K562 (cell line): Measurements from ENCODE around the gene FGFR4. TPM values are rescaled to one million over a fixed set of nuclear protein-coding genes. Genes with fewer than 3 reads are reported as not detected.

Experiments
- ATAC-seq: fragments of 200-7000 bp; cut with Tn5 transposase; 3 replicates; pipeline ENCODE4 v1.9.1; 2020; ENCODE audit warnings: moderate library complexity
- BruUV-seq: library from RNA; stranded (reverse); fragments of 400-500 nt; replicated peaks from 2 replicates; lab custom pipeline; 2021; lab: Mats Ljungman, UMichigan
- CTCF ChIA-PET: fragments of 300-600 bp; formaldehyde crosslinking; extraction: SDS; loops from one replicate; lab custom pipeline; 2021; ENCODE audit warnings: low intra/inter-chr PET ratio; lab: Yijun Ruan, JAX
- POLR2A ChIA-PET: fragments of 300-600, 350-650 bp; sonication (Branson Sonifier 250); formaldehyde crosslinking; extraction: SDS; loops from one replicate; lab custom pipeline; 2021; ENCODE audit warnings: antibody characterized with exemption, inconsistent platforms; lab: Yijun Ruan, JAX
- DNase-seq, 4 experiments: peaks; one replicate each; pipeline versions ENCODE4 v3.0.0 to v3.0.0-alpha.2; 2011 to 2018; ENCODE audit warnings: low spot score in 3 of 4, mixed read lengths in 3 of 4; ENCODE audit errors: extremely low read depth in 1 of 4
- FAIRE-seq: peaks from 2 replicates; lab custom pipeline; 2011; peaks lifted over from hg19 to GRCh38; lab: Jason Lieb, UNC
- H2AFZ ChIP-seq: 2 replicates; pipeline ENCODE4 v1.6.0; 2011; ENCODE audit warnings: low read depth, low read length, control low read depth, inconsistent platforms
- H3K27ac ChIP-seq: fragments of 200-600 bp; 3 replicates; pipeline ENCODE4 v1.8.0; 2011; ENCODE audit warnings: low read depth, mild to moderate bottlenecking, control low read depth, inconsistent platforms, low read length, moderate library complexity, mixed read lengths; ENCODE audit errors: extremely low read depth
- H3K27me3 ChIP-seq, 2 experiments: fragments of 300-600 bp in 1 of 2; 2 replicates in 1 of 2; 3 replicates in 1 of 2; pipeline versions ENCODE4 v1.6.0 to v1.8.0; 2011; ENCODE audit warnings: inconsistent platforms in 2 of 2, low read length in 2 of 2, mild to moderate bottlenecking in 1 of 2, mixed read lengths in 1 of 2, moderate library complexity in 1 of 2; ENCODE audit not compliant: control insufficient read depth in 2 of 2, insufficient read depth in 2 of 2
- H3K36me3 ChIP-seq: fragments of 300-600 bp; 3 replicates; pipeline ENCODE4 v1.8.0; 2011; ENCODE audit warnings: mild to moderate bottlenecking, low read length, inconsistent platforms; ENCODE audit not compliant: control insufficient read depth, insufficient read depth
- H3K4me1 ChIP-seq, 2 experiments: fragments of 200-600 bp in 1 of 2; replicated peaks in 1 of 2; 2 replicates in 1 of 2; 3 replicates in 1 of 2; pipeline versions ENCODE4 v1.5.1 to v1.8.0; 2011; ENCODE audit warnings: inconsistent platforms in 2 of 2, low read length in 2 of 2, mild to moderate bottlenecking in 1 of 2, mixed read lengths in 1 of 2, moderate library complexity in 1 of 2; ENCODE audit not compliant: control insufficient read depth in 2 of 2, insufficient read depth in 2 of 2
- H3K4me2 ChIP-seq: 2 replicates; pipeline ENCODE4 v1.6.1; 2011; ENCODE audit warnings: low read length, control low read depth, inconsistent platforms, mixed read lengths; ENCODE audit not compliant: insufficient read depth
- H3K4me3 ChIP-seq: fragments of 200-600 bp; sonication (generic), shearing (Covaris generic); 2 replicates; pipeline ENCODE4 v1.5.1; 2016; ENCODE audit warnings: control low read depth, inconsistent platforms
- H3K79me2 ChIP-seq: fragments of 200-600 bp; 3 replicates; pipeline ENCODE4 v1.8.0; 2011; ENCODE audit warnings: low read length, inconsistent platforms; ENCODE audit not compliant: control insufficient read depth, insufficient read depth
- H3K9ac ChIP-seq, 2 experiments: 2 replicates each; pipeline versions ENCODE4 v1.6.0 to v1.6.1; 2011; ENCODE audit warnings: low read depth in 2 of 2, low read length in 2 of 2, control low read depth in 1 of 2, inconsistent platforms in 1 of 2, mild to moderate bottlenecking in 1 of 2, mixed read lengths in 1 of 2; ENCODE audit not compliant: insufficient read depth in 1 of 2
- H3K9me1 ChIP-seq: one replicate; pipeline ENCODE4 v1.6.0; 2011; ENCODE audit warnings: inconsistent platforms, mild to moderate bottlenecking, low read length, moderate library complexity; ENCODE audit not compliant: control insufficient read depth, insufficient read depth
- H3K9me3 ChIP-seq: replicated peaks from 2 replicates; pipeline ENCODE4 v1.5.1; 2011; ENCODE audit warnings: low read depth, low read length, inconsistent platforms; ENCODE audit not compliant: control insufficient read depth, insufficient read depth
- H4K20me1 ChIP-seq: replicated peaks from 2 replicates; pipeline ENCODE4 v1.6.1; 2011; ENCODE audit warnings: low read length, inconsistent platforms, mixed read lengths; ENCODE audit not compliant: control insufficient read depth, insufficient read depth
- ARHGAP35 ChIP-seq: fragments of 450-650 bp; IDR thresholded peaks from 2 replicates; pipeline ENCODE4 v1.6.1; 2018; ENCODE audit not compliant: partially characterized antibody
- CBX2 ChIP-seq: fragments of 200-600 bp; sonication (generic); IDR thresholded peaks from one replicate; pipeline ENCODE4 v1.6.1; 2012; ENCODE audit warnings: mild to moderate bottlenecking, low read length, inconsistent platforms; ENCODE audit not compliant: insufficient read depth, poor library complexity, severe bottlenecking
- KAT7 ChIP-seq: sonication (generic); formaldehyde crosslinking; IDR thresholded peaks from 2 replicates; pipeline ENCODE4 v1.8.0; 2022; ENCODE audit warnings: missing genetic modification reagents, mild to moderate bottlenecking, borderline replicate concordance
- LARP7 ChIP-seq: fragments of 450-650 bp; IDR thresholded peaks from 2 replicates; pipeline ENCODE4 v1.6.1; 2016
- SUPT5H ChIP-seq: fragments of 450-650 bp; IDR thresholded peaks from 2 replicates; pipeline ENCODE4 v1.6.1; 2016
- TEAD4 ChIP-seq, 2 experiments: sonication (generic) in 1 of 2; formaldehyde crosslinking in 1 of 2; IDR thresholded peaks; 2 replicates each; pipeline versions ENCODE4 v1.6.1 to v1.8.0; 2012 to 2022; ENCODE audit warnings: borderline replicate concordance in 1 of 2, inconsistent platforms in 1 of 2, low read length in 1 of 2, mild to moderate bottlenecking in 1 of 2, missing genetic modification reagents in 1 of 2
- YY1 ChIP-seq, 3 experiments: IDR thresholded peaks; 2 replicates each; pipeline ENCODE4 v1.6.1; 2011; ENCODE audit warnings: low read length in 2 of 3, mild to moderate bottlenecking in 2 of 3, moderate library complexity in 2 of 3, borderline replicate concordance in 1 of 3, control low read depth in 1 of 3, low read depth in 1 of 3; ENCODE audit not compliant: insufficient read depth in 3 of 3, insufficient replicate concordance in 2 of 3, control insufficient read depth in 1 of 3, insufficient read length in 1 of 3; ENCODE audit errors: extremely low read depth in 1 of 3
- ZNF79 ChIP-seq: fragments of 250-450 bp; sonication (Bioruptor Pico); IDR thresholded peaks from 2 replicates; pipeline ENCODE4 v1.4.0; 2020; ENCODE audit warnings: low read depth, mild to moderate bottlenecking, moderate library complexity
- WGBS: fragments of 100-300 bp; shearing (Covaris generic); methylation state at CpG from one replicate; pipeline ENCODE4 v1.1.6; 2016; ENCODE audit warnings: low coverage, mixed read lengths; ENCODE audit not compliant: insufficient coverage; ENCODE audit errors: missing lambda C conversion rate; 5-methylcytosine and 5-hydroxymethylcytosine counted together
- in situ Hi-C: fragments of 300-500 bp; cut with MboI; formaldehyde crosslinking; loops from 4 replicates; pipeline ENCODE4 v1.15.0; 2018; ENCODE audit warnings: inconsistent platforms, mixed read lengths
- intact Hi-C: fragments of 100-400 bp; cut with micrococcal nuclease; formaldehyde crosslinking; loops from 2 replicates; pipeline ENCODE4 v1.14.2; 2022
- polyA plus RNA-seq, 8 experiments: library from polyadenylated mRNA; depleted of rRNA in 4 of 8; stranded (reverse) in 5 of 8; unstranded in 3 of 8; fragments of >200 nt; fragmentation: Nextera tagmentation in 2 of 8; fragmentation: Illumina TruSeq in 1 of 8; extraction: Ambion mirVana in 2 of 8; extraction: Trizol in 1 of 8; gene quantifications; 2 replicates each; pipeline versions ENCODE4 v1.2.1 to v1.2.3, GENCODE V29; 2011 to 2014; ENCODE audit warnings: inconsistent platforms in 1 of 8, missing spikeins in 1 of 8
- total RNA-seq, 7 experiments: library from RNA; depleted of rRNA in 6 of 7; stranded (reverse); fragments of >200 nt in 6 of 7; fragmentation: Illumina TruSeq in 2 of 7; extraction: Trizol in 2 of 7; gene quantifications; 2 replicates each; pipeline versions ENCODE4 v1.2.1 to v1.2.3, GENCODE V29; 2011 to 2021; ENCODE audit warnings: low replicate concordance in 1 of 7

FGFR4 gene
- total and polyA plus RNA-seq, 9 of the 15 experiments (the other 6 are each of a cell fraction or from before 2014, with no cell fraction given): 0.76 to 35.4 (median 7.5) TPM

GRCh38 chr5:177128551-177128981 lies 41.9 kb downstream of the FGFR4 start:
- no TSS peak for BruUV-seq
- in situ Hi-C loops: no loop called here
- FAIRE-seq: no peak
- 0 out of 2 replicates have a peak overlapping the region, but pooled peaks have one; percentile 50 for H2AFZ ChIP-seq
- no peak for DNase-seq
- CTCF ChIA-PET: no interaction called here
- H3K27ac ChIP-seq: no peak overlapping the region
- intact Hi-C loops: no loop called here
- TF ChIP-seq TEAD4 (IDR thresholded peaks at IDR 0.05; ENCODE audit: low read length) (no peak), TEAD4 (CRISPR knock-in tag; IDR thresholded peaks at IDR 0.05; ENCODE audit: borderline replicate concordance) (no peak), SUPT5H (no peak), LARP7 (no peak), CBX2 (no peak), ARHGAP35 (no peak), KAT7 (CRISPR knock-in tag) (no peak), YY1 (IDR thresholded peaks at IDR 0.05; ENCODE audit: borderline replicate concordance in 1 of 3, control insufficient read depth in 1 of 3, extremely low read depth in 1 of 3, insufficient read depth in 3 of 3, insufficient read length in 1 of 3, insufficient replicate concordance in 2 of 3, low read depth in 1 of 3, low read length in 2 of 3) (peak in 1 of 3 experiments; percentile 54), ZNF79 (CRISPR knock-in tag) (no peak)
- POLR2A ChIA-PET: interaction anchor here (0.9 to 1.2 kb wide), 2 partner anchors 12 to 251 kb away, joined by 3 to 4 read pairs; no protein-coding TSS in a partner anchor
- H3K4me1 ChIP-seq: peaks cover 11 to 19% of the 10 kb centered on the region in 2 experiments; a peak in 4 of 5 replicates
- H3K79me2 ChIP-seq: no peaks in the 10 kb centered on the region
- H3K9me1 ChIP-seq: no peaks in the 10 kb centered on the region
- H3K36me3 ChIP-seq: no peaks in the 10 kb centered on the region
- no peaks in the 10 kb centered on the region for H3K9me3 ChIP-seq
- H3K27me3 ChIP-seq: no peaks in the 10 kb centered on the region
- H3K9ac ChIP-seq: no peak overlapping the region; a peak in 1 of 4 replicates
- H3K4me3 ChIP-seq: no peak overlapping the region
- 62% methylated on average over 4 of the region's 4 CpGs for WGBS
- no peak overlapping the region for H3K4me2 ChIP-seq
- no peak for ATAC-seq
- no peaks in the 10 kb centered on the region; the same call in 1 of the 2 replicates for H4K20me1 ChIP-seq
